HG02870 (cell line): ENCODE results near the gene IL4R.
A peak's percentile ranks its signal among the peaks of the same experiment; 100 is the strongest.
"Not testable (repeated sequence)": the region's sequence is repeated elsewhere in the genome, so short reads cannot be mapped to it uniquely, and the experiment has no call there.

ENCODE experiments used
- ATAC-seq: cut with Tn5 transposase; IDR thresholded peaks from one replicate; pipeline ENCODE4 v1.9.1; 2021; ENCODE audit warnings: mild to moderate bottlenecking, moderate library complexity; ENCODE audit not compliant: unreplicated experiment

The IL4R gene

DNA sequence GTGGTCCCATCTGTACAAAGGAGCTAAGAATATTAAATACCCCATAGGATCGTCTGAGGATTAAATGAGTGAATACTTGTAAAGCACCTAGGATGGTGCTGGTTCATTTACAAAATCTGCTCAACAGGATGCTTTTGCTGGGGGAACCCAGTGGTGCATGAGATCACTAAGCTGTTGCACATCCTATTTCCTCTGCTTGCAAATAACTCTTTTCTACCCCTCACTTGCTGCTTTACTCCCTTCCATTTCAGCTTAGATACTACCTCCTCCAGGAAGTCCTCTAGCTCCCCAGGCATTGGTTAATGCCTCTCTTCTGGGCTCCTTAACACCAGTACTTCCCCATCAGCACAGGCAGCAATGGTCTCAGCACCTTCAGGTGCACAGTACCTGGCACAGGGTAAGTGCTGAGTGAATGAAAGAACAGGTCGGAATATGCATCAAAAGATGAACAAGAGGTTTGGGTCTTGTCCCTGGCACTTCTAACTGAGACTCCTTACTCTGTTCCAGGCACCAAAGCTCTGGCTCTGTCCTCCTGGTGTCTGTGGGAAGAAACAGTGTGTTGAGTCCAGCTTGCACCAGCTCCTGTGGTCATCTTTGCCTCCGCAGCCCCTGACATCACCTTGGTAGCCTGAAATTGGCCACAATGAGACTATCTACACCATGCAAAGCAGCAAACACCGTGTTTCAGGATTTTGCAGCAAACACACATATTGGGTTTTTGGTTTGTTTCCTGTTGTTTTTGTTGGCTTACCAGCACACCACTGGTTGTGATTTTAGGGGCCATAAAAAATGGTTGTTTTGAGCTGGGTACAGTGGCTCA lies 64.1 kb downstream of the IL4R start:
- no peak for ATAC-seq

DNA sequence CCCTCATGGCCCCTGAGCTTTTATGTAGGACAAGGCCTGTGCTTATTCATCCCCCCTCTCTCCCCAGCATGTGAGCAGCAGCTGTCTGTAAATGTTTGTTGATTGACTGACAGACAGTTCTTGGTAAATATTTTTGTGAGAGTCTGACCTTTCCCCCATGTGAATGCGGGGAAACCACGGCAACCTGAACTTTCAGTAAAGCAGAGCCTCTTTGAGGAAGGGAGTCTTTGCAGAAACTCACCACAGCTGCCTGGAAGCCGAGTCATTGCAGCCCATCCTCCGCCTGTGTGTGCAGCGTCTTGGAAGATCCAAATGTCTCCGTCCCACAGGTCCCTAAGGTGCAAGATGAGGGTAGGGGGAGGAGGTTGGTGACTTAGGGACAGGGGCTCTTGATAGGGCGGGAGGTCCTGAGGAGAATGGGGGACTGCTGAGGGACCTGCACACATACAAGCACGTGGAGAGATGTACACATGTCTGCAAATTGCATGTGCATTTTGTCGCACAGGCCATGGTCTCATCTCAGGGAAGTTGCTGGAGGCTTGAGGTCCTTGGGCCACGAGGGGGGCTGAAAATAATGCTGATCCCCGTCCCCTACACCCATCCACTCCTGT lies 65.2 kb downstream of the IL4R start:
- no peak for ATAC-seq

DNA sequence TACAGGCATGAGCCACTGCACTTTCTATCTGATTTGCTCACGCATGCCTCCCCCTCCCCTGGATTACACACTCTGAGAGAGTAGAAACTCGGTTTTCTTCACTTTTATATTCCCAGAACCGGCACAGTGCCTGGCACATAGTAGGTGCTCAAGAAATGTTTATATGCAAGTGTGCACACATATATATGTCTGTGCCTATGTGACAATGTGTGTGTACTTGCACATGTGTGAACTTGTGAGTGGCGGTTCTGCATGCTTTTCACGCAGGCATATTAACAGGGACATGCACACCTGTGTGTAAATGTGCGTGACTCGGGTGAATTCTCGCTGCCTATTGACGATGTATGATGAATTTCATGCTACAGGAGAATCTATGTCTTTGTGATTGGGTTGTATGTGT lies 66.1 kb downstream of the IL4R start:
- ATAC-seq = no peak

- no peak for ATAC-seq
Measured at GRCh38 chr16:27381236-27381635, 67.5 kb downstream of the IL4R start.

DNA sequence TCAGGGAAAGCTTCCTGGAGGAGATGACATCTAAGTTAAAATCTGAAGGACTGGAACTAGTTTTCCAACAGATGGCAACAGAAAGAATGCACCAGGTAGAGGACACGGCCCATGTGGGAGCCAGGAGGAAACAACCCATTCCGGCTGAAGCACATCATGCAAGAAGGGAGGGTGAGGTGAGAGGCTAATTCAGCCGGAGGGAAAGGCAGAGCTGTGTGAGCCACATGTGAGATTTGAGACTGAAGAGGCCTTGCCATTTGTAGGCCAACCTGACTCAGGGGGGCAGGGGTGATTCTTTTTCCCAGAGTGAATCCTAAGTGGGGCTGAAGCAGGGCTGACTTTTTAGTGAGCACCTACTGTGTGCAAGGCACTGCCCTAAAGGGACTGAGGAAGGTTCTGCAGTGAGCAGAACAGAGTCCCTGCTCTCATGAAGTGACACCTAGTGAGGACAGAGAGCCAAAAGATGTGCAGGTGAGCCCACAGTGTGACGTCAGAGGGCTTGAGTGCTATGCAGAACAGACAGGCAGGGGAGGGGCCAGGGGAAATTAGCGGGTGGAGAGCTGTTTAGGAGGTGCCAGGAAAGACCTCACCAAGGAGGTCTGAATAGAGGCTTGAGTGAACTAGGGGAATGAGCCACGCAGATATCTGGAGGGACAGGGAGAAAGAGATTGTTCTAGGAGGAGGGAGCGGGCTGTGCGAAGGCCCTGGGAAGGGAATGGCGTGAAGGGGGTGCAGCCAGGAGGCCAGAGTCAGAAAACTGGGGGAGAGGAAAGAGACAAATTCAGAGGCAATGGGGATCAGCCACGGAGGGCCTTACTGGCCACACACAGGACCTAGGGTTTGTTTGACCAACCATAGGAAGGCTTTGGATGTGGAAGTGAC lies 68.4 kb downstream of the IL4R start:
- no peak for ATAC-seq

- no peak for ATAC-seq
Measured at GRCh38 chr16:27383556-27384243, 69.9 kb downstream of the IL4R start.

GRCh38 chr16:27384425-27384824 lies 70.7 kb downstream of the IL4R start:
- no peak for ATAC-seq

DNA sequence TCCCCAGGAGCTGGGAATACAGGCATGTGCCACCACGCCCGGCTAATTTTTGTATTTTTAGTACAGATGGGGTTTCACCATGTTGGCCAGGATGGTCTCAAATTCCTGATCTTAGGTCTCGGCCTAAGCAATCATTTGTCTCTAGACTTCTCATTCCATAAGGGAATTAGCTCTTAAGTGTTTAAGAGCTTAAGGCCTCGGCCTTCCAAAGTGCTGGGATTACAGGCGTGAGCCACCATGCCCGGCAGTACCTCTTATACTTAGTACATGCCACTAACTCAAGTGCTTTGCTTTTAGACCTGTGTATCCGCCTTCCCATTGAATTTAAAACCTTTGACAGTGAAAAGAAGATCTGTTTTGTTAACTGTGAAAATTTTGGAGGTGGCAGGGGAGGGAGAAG lies 71.6 kb downstream of the IL4R start:
- ATAC-seq = no peak

GRCh38 chr16:27386674-27387073 lies 72.9 kb downstream of the IL4R start:
- no peak for ATAC-seq

DNA sequence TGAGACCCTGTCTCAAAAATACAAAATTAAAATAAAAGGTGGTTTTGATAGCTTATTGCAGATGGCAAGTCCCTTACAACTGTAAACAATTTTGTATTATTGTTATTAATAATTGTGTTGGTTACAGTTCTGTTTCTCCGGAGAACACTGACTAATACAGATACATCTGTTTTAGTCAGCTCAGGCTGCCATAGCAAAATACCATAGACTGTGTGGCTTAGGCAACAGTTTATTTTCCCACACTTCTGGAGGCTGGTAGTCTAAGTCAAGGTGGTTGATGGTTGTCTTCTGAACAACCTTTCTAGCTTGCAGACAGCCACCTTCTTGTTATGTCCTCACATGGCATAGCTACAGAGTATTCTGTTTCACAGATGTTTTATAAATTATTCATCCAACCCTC lies 74.0 kb downstream of the IL4R start:
- ATAC-seq = peak; percentile 86

DNA sequence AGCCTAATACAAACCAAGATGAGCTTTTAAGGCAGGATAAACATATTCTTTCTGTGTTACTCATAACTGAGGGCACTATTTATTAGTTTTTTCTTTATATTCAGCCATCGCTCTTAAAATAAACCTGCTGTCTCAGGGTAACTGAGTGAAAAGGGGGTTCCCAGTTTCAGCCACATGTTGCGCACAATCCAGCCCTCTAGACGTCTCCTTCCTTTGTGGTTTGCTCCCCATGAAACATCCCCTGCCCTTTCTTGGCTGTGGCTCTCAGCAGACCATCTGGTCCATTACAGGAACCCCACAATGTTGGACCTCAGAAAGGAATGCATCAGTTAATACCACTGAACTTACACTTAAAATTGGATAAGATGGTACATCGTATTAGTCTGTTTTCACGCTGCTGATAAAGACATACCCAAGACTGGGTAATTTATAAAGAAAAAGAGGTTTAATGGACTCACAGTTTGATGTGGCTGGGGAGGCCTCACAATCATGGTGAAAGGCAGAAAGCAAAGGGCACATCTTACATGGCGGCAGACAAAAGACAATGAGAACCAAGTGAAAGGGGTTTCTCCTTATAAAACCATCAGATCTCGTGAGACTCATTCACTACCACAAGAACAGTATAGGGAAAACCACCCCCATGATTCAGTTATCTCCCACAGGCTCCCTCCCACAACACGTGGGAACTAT lies 75.6 kb downstream of the IL4R start:
- peak; percentile 52 for ATAC-seq

GRCh38 chr16:27390151-27390550 lies 76.4 kb downstream of the IL4R start:
- no peak for ATAC-seq

- ATAC-seq = no peak
Measured at GRCh38 chr16:27392671-27393070, 78.9 kb downstream of the IL4R start.

DNA sequence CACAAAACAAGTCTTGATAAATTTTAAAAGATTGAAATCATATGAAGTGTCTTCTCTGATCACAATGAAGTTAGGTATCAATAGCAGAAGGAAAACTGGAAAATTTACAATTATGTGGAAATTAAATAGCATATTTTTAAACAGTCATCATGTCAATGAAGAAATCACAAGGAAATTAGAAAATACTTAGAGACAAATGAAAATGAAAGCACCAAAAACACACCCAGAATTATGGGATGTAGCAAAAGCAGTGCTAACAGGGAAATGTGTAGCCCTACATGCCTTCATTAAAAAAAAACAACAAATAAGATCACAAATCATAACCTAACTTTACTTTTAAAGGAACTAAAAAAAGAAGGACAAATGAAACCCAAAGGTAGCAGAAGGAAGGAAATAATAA lies 80.7 kb downstream of the IL4R start:
- no peak for ATAC-seq

- ATAC-seq = not testable (repeated sequence)
Measured at GRCh38 chr16:27398341-27398893, 84.6 kb downstream of the IL4R start.

GRCh38 chr16:27398894-27399853 lies 85.4 kb downstream of the IL4R start:
- no peak for ATAC-seq

DNA sequence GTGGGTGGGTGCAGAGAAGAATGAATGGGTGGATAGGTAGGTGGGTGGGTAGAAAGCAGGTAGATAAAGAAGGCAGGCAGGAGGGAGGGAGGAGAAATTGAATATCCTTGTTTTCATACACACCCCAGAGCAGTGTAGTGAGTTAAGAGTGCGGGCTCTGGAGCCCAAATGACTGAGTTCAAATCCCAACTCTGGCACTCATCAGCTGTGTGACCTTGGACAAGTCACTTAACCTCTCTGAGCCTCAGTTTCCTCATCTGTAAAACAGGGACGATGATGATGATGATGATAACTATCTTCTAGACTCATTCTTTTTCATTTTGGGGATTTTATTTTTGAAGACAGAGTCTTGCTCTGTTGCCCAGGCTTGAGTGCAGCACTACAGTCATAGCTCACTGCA lies 86.2 kb downstream of the IL4R start:
- no peak for ATAC-seq

- no peak for ATAC-seq
Measured at GRCh38 chr16:27400751-27401620, 87.2 kb downstream of the IL4R start.
